Measurements from ENCODE around the gene DLX4. TPM values are rescaled to one million over a fixed set of nuclear protein-coding genes. Genes with fewer than 3 reads are reported as not detected.

The DLX4 gene
- total RNA-seq, 1 experiment from 2014 or later: 11.2 TPM

DNA sequence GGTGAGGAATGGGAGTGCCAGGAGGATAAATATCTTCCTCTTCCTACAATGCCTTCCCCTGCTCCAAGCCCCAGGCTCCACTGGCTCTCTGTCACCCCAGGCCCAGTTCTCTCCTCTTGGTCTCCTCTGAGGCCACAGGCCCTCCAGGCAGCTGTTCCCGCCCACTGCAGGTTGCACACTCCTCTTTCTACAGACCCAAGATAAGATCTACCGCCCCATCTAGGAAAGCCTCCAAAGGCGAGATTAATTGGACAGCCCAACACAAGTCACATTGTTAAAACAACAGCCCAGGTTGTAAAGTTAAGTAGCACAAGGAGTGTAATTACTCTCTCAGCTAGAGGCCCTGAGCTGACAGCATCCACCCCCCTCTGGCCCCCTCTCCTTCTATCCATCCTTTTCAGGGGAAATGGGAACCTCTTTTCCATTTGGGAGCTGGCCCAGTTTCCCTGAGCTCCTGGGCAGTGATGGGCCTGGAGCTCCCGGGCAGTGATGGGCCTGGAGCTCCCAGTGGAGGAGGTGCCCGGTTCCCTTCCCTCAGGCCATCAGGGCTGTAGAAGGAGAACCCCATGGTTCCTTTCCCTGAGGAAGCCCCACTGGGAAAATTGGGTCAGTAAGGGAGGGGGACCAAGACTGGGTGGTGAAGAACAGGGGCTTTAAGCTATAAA lies 7.3 kb downstream of the DLX4 start:
- ATAC-seq: 0 out of 2 replicates have a peak, but pooled peaks have one; percentile 31
- ChIA-PET POLR2A (interaction anchor here (0.5 to 0.6 kb wide), 2 partner anchors 13 to 15 kb away, joined by 4 to 8 read pairs; no protein-coding TSS in a partner anchor), CTCF (no interaction called here)
- Histone ChIP-seq H3K4me1 (ENCODE audit: control insufficient read depth, insufficient read depth, low read length) (peaks cover 29% of the 10 kb centered on the region), H3K36me3 (ENCODE audit: control insufficient read depth, insufficient read depth, low read length) (no peaks in the 10 kb centered on the region), H3K4me3 (ENCODE audit: low read depth in 2 of 2, low read length in 2 of 2) (no peak overlapping the region), H3K27ac (ENCODE audit: low read length) (peak overlapping the region; percentile 20; the same call in 1 of the 2 replicates), H3K27me3 (ENCODE audit: control insufficient read depth, insufficient read depth, low read length) (no peaks in the 10 kb centered on the region), H3K9me3 (ENCODE audit: control insufficient read depth, insufficient read depth, low read depth, low read length) (no peaks in the 10 kb centered on the region)
- TF ChIP-seq REST (IDR thresholded peaks at IDR 0.05; ENCODE audit: insufficient read depth in 1 of 2, low read depth in 2 of 2, low read length in 1 of 2): no peak
- in situ Hi-C loops (cut with HindIII; ENCODE audit: low pct_unique_long_range_greater_than_20kb, low sequenced_read_pairs): no loop called here
- intact Hi-C loops (cut with micrococcal nuclease; ENCODE audit: unreplicated experiment): no loop called here
- BruUV-seq (replicated peaks): no TSS peak
- DNase-seq (ENCODE audit: low read depth, low spot score): no peak

- Histone ChIP-seq H3K27ac (ENCODE audit: low read length) (peak overlapping the region; percentile 5; the same call in 1 of the 2 replicates), H3K36me3 (ENCODE audit: control insufficient read depth, insufficient read depth, low read length) (no peaks in the 10 kb centered on the region), H3K4me3 (ENCODE audit: low read depth in 2 of 2, low read length in 2 of 2) (no peak overlapping the region), H3K4me1 (ENCODE audit: control insufficient read depth, insufficient read depth, low read length) (peaks cover 26% of the 10 kb centered on the region), H3K27me3 (ENCODE audit: control insufficient read depth, insufficient read depth, low read length) (no peaks in the 10 kb centered on the region), H3K9me3 (ENCODE audit: control insufficient read depth, insufficient read depth, low read depth, low read length) (no peaks in the 10 kb centered on the region)
- ChIA-PET CTCF (no interaction called here), POLR2A (interaction anchor here (0.5 kb wide), 1 partner anchor 13 kb away, joined by 4 read pairs; no protein-coding TSS in a partner anchor)
- in situ Hi-C loops (cut with HindIII; ENCODE audit: low pct_unique_long_range_greater_than_20kb, low sequenced_read_pairs): no loop called here
- no TSS peak for BruUV-seq (replicated peaks)
- ATAC-seq: no peak
- intact Hi-C loops (cut with micrococcal nuclease; ENCODE audit: unreplicated experiment): no loop called here
- no peak for DNase-seq (ENCODE audit: low read depth, low spot score)
- TF ChIP-seq REST (IDR thresholded peaks at IDR 0.05; ENCODE audit: insufficient read depth in 1 of 2, low read depth in 2 of 2, low read length in 1 of 2): no peak
- TF ChIP-seq SIN3A (IDR thresholded peaks at IDR 0.05; ENCODE audit: borderline replicate concordance, insufficient read depth, low read depth, low read length): no peak
- TF ChIP-seq TCF7L2 (IDR thresholded peaks at IDR 0.05; ENCODE audit: low read depth, low read length): no peak
- TF ChIP-seq POLR2AphosphoS5 (IDR thresholded peaks at IDR 0.05; ENCODE audit: low read depth, low read length): no peak
- no peak for TF ChIP-seq CTCF (IDR thresholded peaks at IDR 0.05)
Measured at GRCh38 chr17:49976828-49977202, 7.8 kb downstream of the DLX4 start.

Measured in Panc1 (cell line).